H1 (cell line): ENCODE measurements around the gene MAML3. TPM values are rescaled to one million over a fixed set of nuclear protein-coding genes. Genes with fewer than 3 reads are reported as not detected.

Source experiments
- KDM1A ChIP-seq: fragments of 200-600, 300-600 bp; sonication (generic); IDR thresholded peaks from 2 replicates; pipeline ENCODE4 v1.7.1; 2016; ENCODE audit warnings: mild to moderate bottlenecking, low read length, borderline replicate concordance
- TEAD4 ChIP-seq: IDR thresholded peaks from 2 replicates; pipeline ENCODE4 v1.6.1; 2012; ENCODE audit warnings: low read depth, low read length, inconsistent platforms, mixed read lengths
- polyA plus RNA-seq, 7 experiments: library from polyadenylated mRNA; depleted of rRNA in 3 of 7; stranded (reverse) in 5 of 7; unstranded in 2 of 7; fragments of >200 nt in 5 of 7; fragments of 200-250 nt in 2 of 7; gene quantifications; 1 replicate in 5 of 7; 2 replicates in 1 of 7; 4 replicates in 1 of 7; pipeline versions ENCODE4 v1.2.1 to v1.2.3, GENCODE V29; 2011 to 2013; ENCODE audit warnings: missing spikeins in 2 of 7, mixed read lengths in 2 of 7
- total RNA-seq: library from RNA; stranded (reverse); fragmentation: NEBNext Ultra II Directional; extraction: Animal tissue kit (Norgen Biotek cat#: 25700); gene quantifications from 2 replicates; pipeline ENCODE4 v1.2.1, GENCODE V29; 2021

The MAML3 gene
- total and polyA plus RNA-seq, 2 of the 8 experiments (the other 6 are each of a cell fraction or from before 2014, with no cell fraction given): 2.1 to 5.7 TPM

- no peak for TF ChIP-seq KDM1A
- TF ChIP-seq TEAD4: no peak
Observed at GRCh38 chr4:140095694-140096482, 58.1 kb downstream of the MAML3 start (continued).
